GM19351 (cell line): Measurements from ENCODE around the gene TMEM9B.
"Not testable (repeated sequence)": the region's sequence is repeated elsewhere in the genome, so short reads cannot be mapped to it uniquely, and the experiment has no call there.

Source experiments
- ATAC-seq: cut with Tn5 transposase; IDR thresholded peaks from one replicate; pipeline ENCODE4 v1.9.1; 2021; ENCODE audit warnings: mild to moderate bottlenecking, moderate library complexity; ENCODE audit not compliant: unreplicated experiment

Gene TMEM9B

DNA sequence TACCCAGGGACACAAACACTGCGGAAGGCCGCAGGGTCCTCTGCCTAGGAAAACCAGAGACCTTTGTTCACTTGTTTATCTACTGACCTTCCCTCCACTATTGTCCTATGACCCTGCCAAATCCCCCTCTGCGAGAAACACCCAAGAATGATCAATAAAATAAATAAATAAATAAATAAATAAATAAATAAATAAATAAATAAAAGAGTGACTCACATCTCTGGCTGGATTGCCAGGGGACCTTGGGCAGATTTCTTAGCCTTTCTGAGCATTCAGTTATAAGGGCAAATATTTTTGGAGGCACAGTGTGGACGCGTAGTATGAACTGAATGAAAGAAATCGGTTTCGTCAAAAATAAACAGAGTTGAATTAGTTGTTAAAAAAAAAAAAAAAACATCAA is 15.1 kb upstream of the TMEM9B start:
- ATAC-seq = not testable (repeated sequence)

DNA sequence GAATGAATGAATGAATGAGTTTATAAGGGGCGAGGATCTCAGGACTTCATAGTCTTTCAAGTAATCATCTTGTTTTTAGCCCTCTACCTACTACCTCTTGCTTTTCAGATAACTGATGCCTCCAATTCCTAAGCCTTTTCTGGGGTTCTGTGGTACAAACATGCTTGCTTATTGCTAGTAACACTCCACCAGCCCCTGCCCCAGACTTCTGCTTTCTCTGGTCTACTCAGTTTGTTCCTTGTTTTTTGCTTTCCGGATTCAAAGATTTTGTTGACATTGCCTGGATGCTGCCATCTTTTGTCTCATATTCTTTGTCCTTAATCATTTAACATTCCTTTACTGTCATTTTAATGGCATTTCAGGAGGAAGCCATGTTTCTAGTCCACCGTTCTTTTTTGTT is 8.9 kb upstream of the TMEM9B start:
- no peak for ATAC-seq

DNA sequence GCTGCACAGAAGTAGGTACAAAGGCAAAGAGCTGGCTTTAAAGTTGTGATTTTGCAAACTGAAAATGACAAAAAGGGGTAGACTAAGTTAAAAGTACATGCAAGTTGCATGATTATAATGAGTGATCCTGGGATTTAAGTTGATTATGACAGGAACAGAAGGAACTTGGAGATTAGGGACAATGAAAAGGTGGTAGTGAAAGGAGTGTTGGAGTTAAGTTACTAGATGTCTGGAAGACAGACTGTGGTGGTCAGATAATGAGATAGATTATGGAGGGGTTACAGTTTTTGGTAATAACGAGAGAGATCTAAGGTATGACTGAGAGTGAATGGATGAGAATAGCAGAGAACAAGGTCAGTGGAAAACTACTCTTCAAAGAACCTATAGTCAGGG is 7.7 kb upstream of the TMEM9B start:
- ATAC-seq = no peak

DNA sequence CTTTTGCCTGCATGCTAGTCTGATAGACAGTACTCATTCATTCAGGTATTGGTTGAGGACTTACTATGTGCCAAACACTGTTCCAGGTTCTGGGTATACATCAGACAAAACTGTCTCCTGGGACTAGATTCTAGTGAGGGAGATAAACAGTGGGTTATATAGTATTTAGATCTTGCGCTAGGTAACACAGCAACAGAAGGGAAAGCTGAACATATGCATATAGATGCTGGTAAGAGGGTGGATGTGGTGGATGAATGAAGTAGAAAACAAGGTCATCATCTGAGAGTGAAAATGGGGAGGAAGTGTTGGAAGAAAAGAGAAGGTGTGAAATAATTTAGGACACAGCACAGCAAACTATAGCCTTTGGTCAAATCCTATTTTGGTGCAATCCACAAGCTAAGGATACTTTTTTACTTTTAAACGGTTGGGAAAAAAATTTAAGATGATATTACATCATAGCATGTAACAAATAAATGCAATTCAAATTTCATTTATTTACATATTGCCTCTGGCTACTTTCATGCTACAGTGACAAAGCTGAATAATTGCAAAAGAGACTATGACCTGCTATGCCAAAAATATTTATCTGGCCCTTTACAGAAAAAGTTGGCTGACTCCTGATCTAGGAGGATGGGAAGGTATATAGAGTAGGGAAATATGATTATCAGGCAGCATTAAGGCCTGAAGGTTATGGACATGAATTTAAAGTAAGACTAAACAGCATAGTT is 7.1 kb upstream of the TMEM9B start:
- no peak for ATAC-seq

DNA sequence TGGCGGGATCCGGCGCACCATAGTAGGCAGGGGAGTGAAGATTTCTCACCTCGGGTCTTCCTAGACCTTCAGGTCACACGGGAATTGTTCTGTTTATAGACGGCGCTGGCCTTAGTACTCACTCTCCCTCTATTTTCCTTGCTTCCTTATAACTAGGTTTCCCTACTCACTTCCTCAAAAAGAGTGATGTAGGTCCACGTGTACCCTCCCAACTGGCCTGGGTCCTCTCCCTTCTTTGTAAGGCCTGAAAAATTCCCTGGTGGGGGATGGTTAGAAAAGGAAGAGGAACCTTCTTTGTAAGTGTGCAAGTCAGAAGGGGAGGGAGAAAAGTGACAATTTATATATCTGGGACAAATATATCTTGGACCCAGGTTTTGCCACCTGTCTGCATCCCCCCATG is 2.9 kb upstream of the TMEM9B start:
- ATAC-seq = no peak

DNA sequence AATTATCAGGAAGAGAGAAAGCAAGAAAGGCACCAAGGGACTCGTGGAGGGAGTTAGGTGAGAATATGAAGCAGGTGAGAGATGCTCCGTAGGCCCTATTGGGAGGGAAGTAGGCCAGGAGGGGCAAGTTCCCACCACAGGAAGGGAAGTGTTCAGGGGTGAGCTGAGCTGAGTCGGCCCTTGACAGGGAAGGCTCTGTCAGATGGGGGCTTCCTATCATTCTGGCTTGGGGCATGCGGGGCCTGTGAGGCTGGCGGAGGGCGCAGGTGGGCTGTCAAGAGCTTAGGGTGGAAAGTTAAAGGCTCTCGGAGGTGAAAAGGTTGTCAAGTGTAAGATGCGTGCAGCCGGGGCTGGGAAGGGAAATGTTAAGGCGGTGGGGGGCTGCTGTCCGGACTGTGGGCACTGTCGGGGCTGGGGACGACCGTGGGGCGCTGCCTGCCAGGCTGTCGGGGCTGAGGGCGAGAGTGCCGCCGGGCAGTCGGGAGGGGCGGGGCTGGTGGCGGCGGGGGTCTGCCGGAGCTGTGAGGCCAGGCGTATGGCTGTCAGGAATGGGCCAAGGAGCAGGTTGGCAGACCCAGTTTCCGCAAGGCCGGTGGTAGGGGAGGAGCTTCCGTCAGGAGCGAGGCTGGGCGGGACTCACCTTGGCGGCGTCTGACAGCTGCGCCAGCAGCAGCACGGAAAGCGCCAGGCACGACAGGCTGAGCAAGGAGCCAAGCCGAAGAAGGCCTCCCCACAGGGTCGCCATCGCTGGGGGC is 496 bp downstream of the TMEM9B start:
- peak; percentile 59 for ATAC-seq

DNA sequence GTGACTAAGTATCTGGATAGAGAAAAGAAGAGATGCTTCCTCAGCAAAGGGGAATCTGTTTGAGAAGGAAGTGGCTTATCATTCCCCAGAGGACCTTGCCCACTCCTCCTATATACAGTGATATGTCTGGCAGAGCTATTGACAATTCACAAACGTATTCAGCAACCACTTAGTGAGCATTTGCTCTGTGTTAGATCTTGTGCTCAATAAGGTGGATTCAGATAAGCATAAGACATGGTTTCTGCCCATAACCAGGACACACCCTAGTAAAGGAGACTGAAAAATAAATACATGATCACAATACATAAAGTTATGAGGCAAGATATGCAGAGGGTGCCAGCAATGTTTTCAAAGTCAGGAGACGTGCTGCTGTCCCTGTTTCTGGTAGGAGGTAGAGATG is 1.4 kb downstream of the TMEM9B start:
- ATAC-seq = no peak

DNA sequence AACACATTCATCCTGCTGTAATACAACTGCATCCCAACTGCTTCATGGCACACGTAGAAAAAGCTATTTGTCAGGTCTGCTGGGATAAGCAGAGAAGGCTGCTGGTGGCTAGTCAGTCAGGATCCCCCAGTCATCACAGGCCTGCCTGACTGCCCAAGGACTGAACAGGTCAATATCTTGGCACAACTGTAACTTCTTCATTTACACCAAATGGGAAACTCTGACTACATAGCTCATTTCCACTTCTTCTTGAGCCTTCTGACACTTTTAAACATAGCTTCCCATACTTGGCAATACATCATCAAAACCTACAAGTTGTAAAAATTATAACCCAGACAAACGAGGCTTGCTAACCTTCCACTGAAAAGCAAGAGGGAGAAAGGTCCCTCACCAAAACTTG is 2.8 kb downstream of the TMEM9B start:
- ATAC-seq = no peak

DNA sequence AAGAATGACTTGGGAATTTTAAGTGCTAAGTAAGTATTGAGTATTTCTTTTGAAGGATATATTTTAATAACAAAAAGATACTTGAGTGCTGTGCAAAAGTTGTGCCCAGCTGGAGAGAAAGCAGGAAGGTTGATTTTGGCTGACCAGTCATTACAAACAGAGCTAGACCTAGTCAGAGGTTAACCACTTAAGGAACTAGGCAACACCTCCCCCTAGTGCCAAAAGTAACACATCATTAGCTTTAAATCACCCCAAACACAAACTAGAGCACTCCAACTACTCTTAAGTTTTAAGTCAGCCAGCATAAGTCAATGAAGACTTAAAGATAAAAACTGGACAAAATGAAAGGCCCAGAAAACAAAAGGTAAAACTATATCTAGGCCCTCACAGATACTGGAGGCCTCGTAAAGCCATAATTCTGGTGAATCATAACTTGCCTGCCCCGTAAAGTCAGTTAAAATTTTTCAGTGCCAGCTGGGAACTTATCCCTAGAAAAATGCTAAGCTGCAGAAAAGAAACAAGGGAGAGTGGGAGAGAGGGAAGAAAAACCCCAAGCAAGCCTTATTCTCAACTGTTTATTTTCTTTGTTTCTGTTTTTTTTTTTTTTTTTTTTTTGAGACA is 4.6 kb downstream of the TMEM9B start:
- peak; percentile 49 for ATAC-seq

DNA sequence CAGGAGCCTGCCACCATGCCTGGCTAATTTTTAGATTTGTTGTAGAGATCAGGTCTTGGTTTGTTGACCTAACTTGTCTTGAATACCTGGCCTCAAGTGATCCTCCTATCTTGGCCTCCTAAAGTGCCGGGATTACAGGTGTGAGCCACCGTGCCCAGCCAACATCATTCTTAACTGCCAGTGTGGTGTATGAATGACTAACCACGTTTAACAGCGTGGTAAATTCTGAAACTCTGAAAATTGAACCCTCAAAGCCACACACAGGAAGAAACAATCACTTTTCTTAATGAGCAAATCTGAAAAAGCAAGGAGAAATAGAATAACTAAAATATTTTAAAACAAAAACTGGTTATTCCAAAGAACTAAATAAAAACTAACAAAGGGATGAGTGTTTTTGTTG is 7.4 kb downstream of the TMEM9B start:
- no peak for ATAC-seq

DNA sequence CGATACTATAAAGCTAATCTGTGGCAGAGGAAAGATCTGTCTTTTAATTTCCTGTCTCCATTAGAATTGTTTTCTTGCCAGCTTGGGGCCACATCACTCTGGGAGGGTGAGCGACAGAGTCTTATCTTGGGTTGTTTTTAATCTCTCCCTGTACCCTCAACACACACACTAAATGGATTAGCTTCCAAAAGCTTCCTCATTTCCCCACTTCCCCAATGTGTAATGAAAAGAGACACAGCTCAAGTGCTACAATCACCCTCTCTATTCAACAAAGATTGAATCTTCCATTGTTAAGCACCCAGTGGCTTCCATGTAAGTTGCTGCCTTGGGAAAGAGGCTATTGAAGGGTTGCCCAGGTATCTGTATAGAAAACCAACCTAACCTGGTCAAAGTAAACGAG is 15.4 kb downstream of the TMEM9B start:
- ATAC-seq = no peak

DNA sequence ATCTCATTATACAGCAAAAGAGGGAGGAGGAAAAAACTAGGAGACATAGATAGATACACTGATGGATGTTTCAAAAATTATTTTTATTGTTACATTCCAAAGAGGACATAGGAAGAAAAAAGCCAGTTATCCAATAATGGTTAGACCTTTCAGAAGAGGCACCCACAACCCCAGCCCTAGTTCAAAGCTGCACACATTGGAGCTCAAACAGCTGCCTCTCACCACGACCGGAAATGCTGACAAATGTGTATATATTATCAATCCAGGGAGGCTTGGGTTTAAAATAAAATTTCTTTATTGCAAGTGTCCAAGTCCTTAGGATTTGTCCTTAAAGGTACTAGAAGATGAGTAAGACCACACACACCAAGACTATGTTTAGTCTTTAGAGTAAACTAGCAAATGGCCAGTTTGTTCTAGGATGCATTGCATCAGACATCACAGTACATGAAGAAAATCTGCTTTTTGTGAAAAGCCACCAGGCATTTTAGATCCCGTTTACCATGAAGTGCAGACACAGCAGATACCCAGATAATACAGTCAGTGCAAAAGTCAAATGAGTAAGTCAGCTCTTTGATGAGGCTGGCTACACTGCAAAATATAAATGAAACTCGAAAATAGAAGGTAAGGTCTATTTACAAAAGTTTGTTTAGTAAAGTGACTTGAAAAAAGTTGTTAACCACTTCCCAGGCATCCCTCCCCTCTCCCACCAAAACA is 16.9 kb downstream of the TMEM9B start:
- ATAC-seq = no peak

DNA sequence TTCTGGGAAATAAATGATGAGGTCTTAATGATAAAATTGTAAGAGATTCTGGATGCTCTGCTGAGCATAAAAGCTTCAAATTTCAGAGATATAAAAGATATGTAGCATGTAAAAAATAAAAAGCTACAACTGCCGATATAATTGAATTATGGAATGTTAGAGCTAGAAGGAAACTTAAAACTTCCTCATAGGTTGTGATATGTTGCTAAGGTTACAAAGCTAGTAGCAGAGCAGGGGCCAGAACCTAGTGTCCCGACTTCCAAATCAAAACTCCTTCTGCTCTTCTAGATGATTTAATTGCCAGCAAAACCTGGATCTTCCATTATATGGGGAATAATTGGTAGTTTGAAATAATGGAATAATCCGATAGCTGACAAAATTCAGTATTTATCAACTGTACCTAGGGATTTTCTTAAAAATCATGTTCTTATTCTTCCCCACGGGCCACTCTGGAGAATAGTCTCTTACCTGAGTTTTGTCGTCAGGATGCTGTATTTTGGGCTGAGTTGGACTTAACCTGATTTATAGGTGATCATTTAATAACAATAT is 21.6 kb downstream of the TMEM9B start, which contains the start of gene ASCL3:
Gene ASCL3 (minus strand): TSS at position 499 of the 549 bp plus-strand sequence. CDS start 4,855 bp downstream, outside the sequence.
- no peak for ATAC-seq

DNA sequence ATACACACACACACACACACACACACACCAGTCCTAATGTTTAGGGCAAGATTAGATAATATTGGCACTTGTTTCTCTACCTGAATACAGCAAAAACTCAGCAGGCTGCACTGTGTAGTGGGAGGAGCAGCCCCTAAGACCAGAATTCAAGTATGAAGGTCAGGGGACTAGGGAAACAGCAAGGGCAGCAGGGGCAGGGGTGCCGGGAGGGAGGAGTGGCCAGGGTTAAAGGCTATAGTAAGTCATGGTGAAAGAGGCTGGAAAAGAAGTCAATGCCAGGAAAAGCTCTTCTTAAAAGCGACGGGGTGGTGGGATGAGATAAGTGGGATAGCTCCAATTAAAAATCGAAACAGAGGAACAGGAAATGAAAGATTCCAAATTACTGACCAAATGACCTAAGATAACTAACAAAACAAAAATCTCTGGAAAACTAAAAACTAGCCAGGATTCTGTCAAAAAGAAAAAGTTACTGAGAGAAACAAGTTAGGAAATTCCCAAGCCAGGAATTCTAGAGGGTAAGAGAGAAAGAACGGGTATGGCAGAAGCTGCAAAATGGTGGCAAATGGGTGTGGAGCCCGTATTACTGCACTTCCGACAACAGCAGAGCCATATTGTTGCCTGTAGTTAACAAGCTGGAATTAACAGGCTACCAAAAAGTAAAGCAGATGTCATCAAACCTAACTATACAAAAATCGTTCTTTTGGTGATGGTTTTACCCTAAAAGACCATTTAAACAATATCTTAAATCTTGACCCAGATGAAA is 22.7 kb downstream of the TMEM9B start:
- no peak for ATAC-seq

DNA sequence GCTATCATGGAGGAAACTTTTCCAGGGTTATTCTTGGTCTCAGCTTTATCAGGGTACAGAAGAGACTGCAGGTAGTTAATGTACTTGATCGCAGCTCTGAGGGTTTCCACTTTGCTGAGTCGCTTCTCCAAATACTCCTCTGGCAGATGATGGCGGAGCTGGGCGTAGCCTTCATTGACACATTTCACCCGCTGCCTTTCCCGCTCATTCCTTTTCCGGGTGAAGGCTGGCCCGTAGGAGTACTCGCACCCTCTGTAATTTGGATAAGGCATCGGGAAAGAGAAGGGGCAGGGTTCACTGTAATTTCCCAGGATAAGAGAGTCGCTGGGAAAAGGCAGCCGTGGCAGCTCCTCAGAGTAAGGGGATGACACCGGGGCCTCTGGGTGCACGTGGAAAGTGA is 26.6 kb downstream of the TMEM9B start:
- ATAC-seq = no peak

DNA sequence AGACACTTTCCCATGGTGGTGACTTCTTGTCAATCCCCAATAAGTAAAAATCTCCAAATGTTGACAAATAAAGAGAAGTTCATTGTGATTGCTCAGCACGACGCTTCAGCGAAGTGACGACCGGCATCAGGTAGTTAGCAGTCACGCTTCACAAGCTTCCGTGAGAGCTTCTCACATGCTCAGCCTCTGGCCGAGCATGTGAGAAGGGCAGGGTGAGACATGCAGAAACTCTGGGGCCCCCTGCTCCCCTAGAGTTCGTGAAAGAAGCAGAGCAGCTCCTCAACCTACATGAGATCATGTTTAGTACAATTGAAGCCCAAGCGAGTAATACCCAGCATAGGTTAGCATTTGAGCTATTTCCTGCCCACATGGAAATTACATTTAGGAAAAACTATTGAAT is 27.1 kb downstream of the TMEM9B start:
- no peak for ATAC-seq

DNA sequence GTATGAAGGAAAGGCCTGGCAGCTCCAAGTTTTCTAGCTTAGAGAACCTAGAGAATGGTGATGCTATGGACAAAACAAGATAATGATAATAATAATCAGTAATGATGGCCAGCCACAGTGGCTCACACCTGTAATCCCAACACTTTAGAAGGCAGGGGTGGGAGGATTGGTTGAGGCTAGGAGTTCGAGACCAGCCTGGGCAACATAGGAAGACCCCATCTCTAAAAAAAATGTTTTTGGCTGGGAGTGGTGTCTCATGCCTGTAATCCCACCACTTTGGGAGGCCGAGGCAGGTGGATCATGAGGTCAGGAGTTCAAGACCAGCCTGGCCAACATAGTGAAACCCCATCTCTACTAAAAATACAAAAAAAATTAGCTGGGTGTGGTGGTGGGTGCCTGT is 28.5 kb downstream of the TMEM9B start:
- ATAC-seq = not testable (repeated sequence)

DNA sequence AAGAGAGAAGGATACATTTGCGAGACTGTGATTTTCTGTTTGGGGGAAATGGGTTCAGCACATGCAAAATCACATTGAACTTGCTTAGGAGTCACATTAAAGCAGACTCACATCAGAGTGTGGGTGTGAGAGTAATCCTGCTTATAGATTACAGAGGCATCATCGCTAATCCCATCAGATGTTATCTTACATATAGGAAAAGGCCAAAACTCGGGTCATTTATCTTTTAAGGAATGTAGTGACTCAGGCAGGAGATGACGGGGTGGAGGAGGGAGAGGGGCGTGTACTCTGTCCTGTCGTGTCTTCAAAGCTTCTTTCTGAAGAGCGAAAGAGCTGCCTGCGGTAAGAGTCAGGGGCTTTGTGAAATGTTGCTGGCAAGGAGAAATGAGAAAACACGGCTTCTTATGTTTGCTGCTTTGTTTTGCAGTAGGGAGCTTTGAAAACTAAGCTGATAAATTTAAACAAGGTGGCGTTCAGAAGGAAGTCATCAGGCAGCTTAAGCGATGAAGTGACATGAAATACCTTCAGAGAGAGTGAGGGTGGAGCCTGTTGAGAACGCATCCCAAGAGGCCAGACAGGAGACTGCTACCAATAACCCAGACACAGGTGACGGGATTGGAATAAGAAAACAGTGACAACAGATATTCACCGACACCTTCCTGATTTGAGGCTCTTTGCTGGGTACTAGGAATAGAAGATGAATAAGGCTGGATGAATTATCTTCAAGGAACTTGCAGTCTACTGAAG is 29.3 kb downstream of the TMEM9B start:
- no peak for ATAC-seq

DNA sequence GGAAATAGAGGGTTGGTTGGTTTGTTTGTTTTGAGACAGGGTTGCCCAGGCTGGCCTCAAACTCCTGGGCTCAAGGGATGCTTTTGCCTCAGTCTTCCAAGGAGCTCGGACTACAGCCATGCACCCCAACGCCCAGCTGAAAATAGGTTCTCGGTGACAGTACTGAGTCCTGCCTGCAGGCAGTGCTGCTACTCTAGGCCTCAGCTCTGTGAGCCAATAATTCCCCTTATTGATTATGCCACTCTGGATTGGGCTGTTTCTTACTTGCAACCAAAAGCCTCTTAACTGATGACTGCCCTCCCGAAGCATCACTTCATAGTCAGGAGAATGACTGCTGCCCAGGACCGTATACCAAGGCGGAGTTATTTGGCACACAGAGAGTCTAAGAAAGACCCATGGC is 30.3 kb downstream of the TMEM9B start:
- ATAC-seq = no peak
